Erythroblast (primary cell): ENCODE measurements around the gene OXGR1.

Experiments
- GATA1 ChIP-seq: IDR thresholded peaks from 2 replicates; pipeline ENCODE4 v1.6.1; 2011; ENCODE audit warnings: low read depth, mild to moderate bottlenecking, control low read depth, low read length, moderate library complexity
- POLR2A ChIP-seq: IDR thresholded peaks from 2 replicates; pipeline ENCODE4 v1.6.1; 2011; ENCODE audit warnings: mild to moderate bottlenecking, low read length

GRCh38 chr13:97011446-97012131 is 17.3 kb upstream of the OXGR1 start:
- no peak for TF ChIP-seq POLR2A
- no peak for TF ChIP-seq GATA1
